MM.1S (cell line): ENCODE measurements around the gene HJURP.

Source experiments
- EZH2 ChIP-seq: fragments of 300-600 bp; sonication (generic); optimal IDR thresholded peaks from 2 replicates; pipeline ENCODE3; 2017; ENCODE audit warnings: low read depth, mild to moderate bottlenecking, antibody characterized with exemption, low read length, mixed read lengths
- TF ChIP-seq, protein P1 (sequence below): fragments of 300-600 bp; sonication (generic); IDR thresholded peaks from 2 replicates; pipeline ENCODE4 v1.5.1; 2016; ENCODE audit warnings: antibody characterized with exemption, low read length, mixed read lengths

DNA sequence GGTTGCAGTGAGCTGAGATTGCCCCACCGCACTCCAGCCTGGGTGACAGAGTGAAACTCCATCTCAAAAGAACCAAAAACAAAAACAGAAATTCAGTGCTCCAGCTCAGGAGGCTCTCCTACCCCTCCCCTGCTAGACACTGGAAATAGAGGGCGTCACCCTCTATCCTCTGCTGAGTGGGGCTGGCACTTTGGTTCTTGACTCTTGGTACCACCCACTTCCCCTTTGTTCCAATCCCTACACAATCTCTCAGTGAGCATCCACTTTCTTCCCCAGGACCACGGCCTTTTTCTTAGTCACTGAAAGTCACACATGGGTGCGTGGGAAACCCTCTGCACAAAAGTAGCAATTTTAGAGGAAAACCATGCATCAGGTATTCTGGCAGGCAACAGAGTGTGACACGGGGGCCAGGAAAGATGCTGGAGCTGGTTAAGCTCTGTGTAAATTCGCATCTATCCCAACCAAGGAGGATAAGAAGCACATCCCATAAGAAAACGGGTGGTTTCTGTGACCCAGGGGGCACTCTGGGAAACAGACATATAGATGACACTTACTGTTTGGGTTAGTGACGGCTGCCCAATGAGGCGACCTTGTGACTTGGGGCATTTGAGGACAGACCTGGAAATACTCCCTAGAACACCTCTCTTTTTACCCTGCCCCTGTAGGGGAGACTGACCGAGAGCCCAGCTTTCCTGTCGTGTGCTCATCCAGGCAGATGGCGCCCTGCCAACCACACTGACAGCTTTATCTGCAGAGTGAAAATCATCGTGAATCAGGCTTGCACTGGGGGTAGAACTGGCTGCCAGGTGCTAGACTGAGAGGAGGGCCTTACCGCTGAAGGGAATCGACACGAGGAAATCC lies 7.7 kb downstream of the HJURP start:
- TF ChIP-seq, protein P1, sequence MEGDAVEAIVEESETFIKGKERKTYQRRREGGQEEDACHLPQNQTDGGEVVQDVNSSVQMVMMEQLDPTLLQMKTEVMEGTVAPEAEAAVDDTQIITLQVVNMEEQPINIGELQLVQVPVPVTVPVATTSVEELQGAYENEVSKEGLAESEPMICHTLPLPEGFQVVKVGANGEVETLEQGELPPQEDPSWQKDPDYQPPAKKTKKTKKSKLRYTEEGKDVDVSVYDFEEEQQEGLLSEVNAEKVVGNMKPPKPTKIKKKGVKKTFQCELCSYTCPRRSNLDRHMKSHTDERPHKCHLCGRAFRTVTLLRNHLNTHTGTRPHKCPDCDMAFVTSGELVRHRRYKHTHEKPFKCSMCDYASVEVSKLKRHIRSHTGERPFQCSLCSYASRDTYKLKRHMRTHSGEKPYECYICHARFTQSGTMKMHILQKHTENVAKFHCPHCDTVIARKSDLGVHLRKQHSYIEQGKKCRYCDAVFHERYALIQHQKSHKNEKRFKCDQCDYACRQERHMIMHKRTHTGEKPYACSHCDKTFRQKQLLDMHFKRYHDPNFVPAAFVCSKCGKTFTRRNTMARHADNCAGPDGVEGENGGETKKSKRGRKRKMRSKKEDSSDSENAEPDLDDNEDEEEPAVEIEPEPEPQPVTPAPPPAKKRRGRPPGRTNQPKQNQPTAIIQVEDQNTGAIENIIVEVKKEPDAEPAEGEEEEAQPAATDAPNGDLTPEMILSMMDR, result no peak
- no peak for TF ChIP-seq EZH2
